GM12874 (cell line): ENCODE results near the gene SEMG2.

ENCODE experiments used
- CTCF ChIP-seq: IDR thresholded peaks from 2 replicates; pipeline ENCODE4 v1.5.1; 2011; ENCODE audit warnings: low read depth, mild to moderate bottlenecking, control low read depth, low read length, moderate library complexity; ENCODE audit not compliant: insufficient read depth

SEMG2 gene

GRCh38 chr20:45187693-45188092 lies 33.5 kb upstream of the SEMG2 start:
- TF ChIP-seq CTCF: no peak

GRCh38 chr20:45189067-45189609 lies 32.0 kb upstream of the SEMG2 start:
- no peak for TF ChIP-seq CTCF

GRCh38 chr20:45189861-45190260 lies 31.3 kb upstream of the SEMG2 start:
- no peak for TF ChIP-seq CTCF

GRCh38 chr20:45191926-45192325 lies 29.2 kb upstream of the SEMG2 start:
- TF ChIP-seq CTCF: no peak

- TF ChIP-seq CTCF: no peak
Observed at GRCh38 chr20:45193331-45193730, 27.8 kb upstream of the SEMG2 start.

- TF ChIP-seq CTCF: no peak
Observed at GRCh38 chr20:45206725-45207124, 14.4 kb upstream of the SEMG2 start, which contains the start of gene SEMG1. Gene SEMG1 (plus strand): TSS chr20:45207033. CDS start chr20:45207054, 21 bp downstream.

GRCh38 chr20:45209924-45210323 lies 11.2 kb upstream of the SEMG2 start:
- no peak for TF ChIP-seq CTCF
